SK-N-MC (cell line): ENCODE results near the gene TTC6.

Source experiments
- EZH2 ChIP-seq: fragments of 200-600 bp; sonication (generic); IDR thresholded peaks from one replicate; pipeline ENCODE4 v1.6.1; 2017; ENCODE audit warnings: antibody characterized with exemption
- FOXP2 ChIP-seq: optimal IDR thresholded peaks from 2 replicates; pipeline ENCODE3; 2011; ENCODE audit warnings: mild to moderate bottlenecking, moderate library complexity; ENCODE audit not compliant: insufficient read depth; ENCODE audit errors: extremely low read length, control extremely low read depth
- POLR2AphosphoS5 ChIP-seq: IDR thresholded peaks from 2 replicates; pipeline ENCODE4 v1.6.1; 2012; ENCODE audit warnings: mild to moderate bottlenecking, low read depth, low read length, borderline replicate concordance

- TF ChIP-seq EZH2 (no peak), POLR2AphosphoS5 (no peak), FOXP2 (no peak)
Measured at GRCh38 chr14:37580146-37580545, 15.3 kb upstream of the TTC6 start.
